ENCODE data around the gene ATP4A.

The ATP4A gene

DNA sequence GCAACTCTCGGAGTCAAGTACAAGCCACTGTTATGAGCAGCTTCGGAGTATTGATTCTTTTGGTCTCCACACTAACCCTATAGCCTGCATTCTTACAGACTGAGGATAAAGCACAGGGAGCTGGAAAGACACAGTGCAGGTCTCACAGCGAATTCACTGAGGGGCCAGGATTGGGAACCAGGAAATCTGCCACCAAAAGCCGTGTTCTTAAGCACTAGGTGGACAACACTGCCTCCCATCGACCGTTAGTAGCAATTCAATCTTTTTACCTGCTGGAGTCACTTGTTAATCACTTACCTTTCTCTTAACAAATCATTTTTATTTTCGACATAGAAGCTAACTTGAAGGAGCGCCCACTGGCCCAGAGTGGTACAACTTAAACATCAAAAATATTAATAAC lies 28.8 kb upstream of the ATP4A start:
- H3K4me3 ChIP-seq (ENCODE audit: low read depth in 1 of 2, low read length in 2 of 2), result no peak overlapping the region
- no peak overlapping the region for H3K4me2 ChIP-seq (ENCODE audit: insufficient read depth, low read length)
- H4K20me1 ChIP-seq (ENCODE audit: insufficient read depth, low read length), result no peaks in the 10 kb centered on the region
- no peak overlapping the region for H3K27ac ChIP-seq (ENCODE audit: low read length)
- no peak for TF ChIP-seq EZH2 (IDR thresholded peaks at IDR 0.05; ENCODE audit: borderline replicate concordance, low read depth, low read length, severe bottlenecking)
- TF ChIP-seq, protein P1, sequence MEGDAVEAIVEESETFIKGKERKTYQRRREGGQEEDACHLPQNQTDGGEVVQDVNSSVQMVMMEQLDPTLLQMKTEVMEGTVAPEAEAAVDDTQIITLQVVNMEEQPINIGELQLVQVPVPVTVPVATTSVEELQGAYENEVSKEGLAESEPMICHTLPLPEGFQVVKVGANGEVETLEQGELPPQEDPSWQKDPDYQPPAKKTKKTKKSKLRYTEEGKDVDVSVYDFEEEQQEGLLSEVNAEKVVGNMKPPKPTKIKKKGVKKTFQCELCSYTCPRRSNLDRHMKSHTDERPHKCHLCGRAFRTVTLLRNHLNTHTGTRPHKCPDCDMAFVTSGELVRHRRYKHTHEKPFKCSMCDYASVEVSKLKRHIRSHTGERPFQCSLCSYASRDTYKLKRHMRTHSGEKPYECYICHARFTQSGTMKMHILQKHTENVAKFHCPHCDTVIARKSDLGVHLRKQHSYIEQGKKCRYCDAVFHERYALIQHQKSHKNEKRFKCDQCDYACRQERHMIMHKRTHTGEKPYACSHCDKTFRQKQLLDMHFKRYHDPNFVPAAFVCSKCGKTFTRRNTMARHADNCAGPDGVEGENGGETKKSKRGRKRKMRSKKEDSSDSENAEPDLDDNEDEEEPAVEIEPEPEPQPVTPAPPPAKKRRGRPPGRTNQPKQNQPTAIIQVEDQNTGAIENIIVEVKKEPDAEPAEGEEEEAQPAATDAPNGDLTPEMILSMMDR (IDR thresholded peaks at IDR 0.05; ENCODE audit: borderline replicate concordance, extremely low read depth, low read length, poor library complexity, severe bottlenecking), result peak; percentile 65
- H2AFZ ChIP-seq (ENCODE audit: low read depth, low read length), result peak overlapping the region; percentile 62; the same call in 1 of the 2 replicates
- H3K4me1 ChIP-seq (ENCODE audit: insufficient read depth, low read length), result no peaks in the 10 kb centered on the region
- no peak for ATAC-seq (ENCODE audit: insufficient read depth, low read depth)
- H3K36me3 ChIP-seq (ENCODE audit: insufficient read depth, low read length), result no peaks in the 10 kb centered on the region
- H3K9me3 ChIP-seq (ENCODE audit: insufficient read depth, low read length, severe bottlenecking), result no peaks in the 10 kb centered on the region
- H3K9ac ChIP-seq (ENCODE audit: low read depth, low read length), result no peak overlapping the region
- no peak for DNase-seq
- no peaks in the 10 kb centered on the region for H3K79me2 ChIP-seq (ENCODE audit: insufficient read depth, low read length)
- H3K27me3 ChIP-seq (ENCODE audit: insufficient read depth, low read length, poor library complexity), result no peaks in the 10 kb centered on the region

DNA sequence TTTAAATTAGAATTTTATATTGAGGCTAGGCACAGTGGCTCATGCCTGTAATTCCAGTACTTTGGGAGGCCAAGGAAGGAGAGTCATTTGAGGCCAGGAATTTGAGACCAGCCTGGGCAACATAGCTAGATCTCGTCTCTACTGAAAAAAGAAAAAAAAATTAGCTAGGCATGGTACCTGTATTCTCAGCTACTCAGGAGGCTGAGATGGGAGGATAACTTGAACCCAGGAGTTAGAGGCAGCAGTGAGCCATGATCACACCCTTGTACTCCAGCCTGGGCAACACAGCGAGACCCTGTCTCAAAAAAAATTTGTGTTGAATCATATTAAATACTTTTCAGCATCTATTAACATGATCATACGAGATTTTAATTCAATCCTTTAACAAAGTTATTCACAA lies 27.4 kb upstream of the ATP4A start:
- no peak overlapping the region for H3K4me3 ChIP-seq (ENCODE audit: low read depth in 1 of 2, low read length in 2 of 2)
- no peaks in the 10 kb centered on the region for H3K9me3 ChIP-seq (ENCODE audit: insufficient read depth, low read length, severe bottlenecking)
- H3K79me2 ChIP-seq (ENCODE audit: insufficient read depth, low read length), result no peaks in the 10 kb centered on the region
- TF ChIP-seq EZH2 (IDR thresholded peaks at IDR 0.05; ENCODE audit: borderline replicate concordance, low read depth, low read length, severe bottlenecking), result no peak
- TF ChIP-seq, protein P1 (IDR thresholded peaks at IDR 0.05; ENCODE audit: borderline replicate concordance, extremely low read depth, low read length, poor library complexity, severe bottlenecking), result no peak
- H4K20me1 ChIP-seq (ENCODE audit: insufficient read depth, low read length), result no peaks in the 10 kb centered on the region
- no peak overlapping the region for H3K27ac ChIP-seq (ENCODE audit: low read length)
- H3K36me3 ChIP-seq (ENCODE audit: insufficient read depth, low read length), result no peaks in the 10 kb centered on the region
- H3K4me2 ChIP-seq (ENCODE audit: insufficient read depth, low read length), result no peak overlapping the region
- ATAC-seq (ENCODE audit: insufficient read depth, low read depth), result no peak
- no peaks in the 10 kb centered on the region for H3K27me3 ChIP-seq (ENCODE audit: insufficient read depth, low read length, poor library complexity)
- no peak overlapping the region for H3K9ac ChIP-seq (ENCODE audit: low read depth, low read length)
- DNase-seq, result no peak
- H2AFZ ChIP-seq (ENCODE audit: low read depth, low read length), result no peak overlapping the region
- no peaks in the 10 kb centered on the region for H3K4me1 ChIP-seq (ENCODE audit: insufficient read depth, low read length)

DNA sequence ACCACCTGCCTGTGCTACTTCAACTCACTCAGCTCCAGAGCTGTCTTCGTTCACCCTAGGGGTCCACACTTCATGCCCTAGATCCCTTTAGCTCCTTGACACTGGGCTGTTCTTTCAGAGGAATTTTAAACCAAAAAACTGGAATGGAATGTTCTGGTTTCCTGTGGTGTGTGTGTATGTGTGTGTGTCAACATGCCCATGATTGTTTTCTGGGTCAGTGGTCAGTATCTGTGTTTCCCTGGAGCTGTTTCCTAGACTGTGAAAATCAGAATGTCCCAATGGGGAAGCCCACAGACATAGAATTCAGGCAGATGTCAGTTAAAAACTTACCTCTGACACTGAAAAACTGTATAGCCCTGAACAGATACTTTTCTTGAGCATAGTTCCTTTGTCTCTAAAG lies 23.9 kb upstream of the ATP4A start:
- H3K9ac ChIP-seq (ENCODE audit: low read depth, low read length), result no peak overlapping the region
- H3K4me2 ChIP-seq (ENCODE audit: insufficient read depth, low read length), result no peak overlapping the region
- H3K27me3 ChIP-seq (ENCODE audit: insufficient read depth, low read length, poor library complexity), result no peaks in the 10 kb centered on the region
- H3K4me1 ChIP-seq (ENCODE audit: insufficient read depth, low read length), result no peaks in the 10 kb centered on the region
- DNase-seq (no peak), ATAC-seq (ENCODE audit: insufficient read depth, low read depth) (no peak)
- no peaks in the 10 kb centered on the region for H3K79me2 ChIP-seq (ENCODE audit: insufficient read depth, low read length)
- no peaks in the 10 kb centered on the region for H4K20me1 ChIP-seq (ENCODE audit: insufficient read depth, low read length)
- H3K4me3 ChIP-seq (ENCODE audit: low read depth in 1 of 2, low read length in 2 of 2), result no peak overlapping the region
- TF ChIP-seq, protein P1 (IDR thresholded peaks at IDR 0.05; ENCODE audit: borderline replicate concordance, extremely low read depth, low read length, poor library complexity, severe bottlenecking), result no peak
- TF ChIP-seq EZH2 (IDR thresholded peaks at IDR 0.05; ENCODE audit: borderline replicate concordance, low read depth, low read length, severe bottlenecking), result no peak
- no peaks in the 10 kb centered on the region for H3K9me3 ChIP-seq (ENCODE audit: insufficient read depth, low read length, severe bottlenecking)
- H2AFZ ChIP-seq (ENCODE audit: low read depth, low read length), result no peak overlapping the region
- H3K27ac ChIP-seq (ENCODE audit: low read length), result no peak overlapping the region
- H3K36me3 ChIP-seq (ENCODE audit: insufficient read depth, low read length), result no peaks in the 10 kb centered on the region

DNA sequence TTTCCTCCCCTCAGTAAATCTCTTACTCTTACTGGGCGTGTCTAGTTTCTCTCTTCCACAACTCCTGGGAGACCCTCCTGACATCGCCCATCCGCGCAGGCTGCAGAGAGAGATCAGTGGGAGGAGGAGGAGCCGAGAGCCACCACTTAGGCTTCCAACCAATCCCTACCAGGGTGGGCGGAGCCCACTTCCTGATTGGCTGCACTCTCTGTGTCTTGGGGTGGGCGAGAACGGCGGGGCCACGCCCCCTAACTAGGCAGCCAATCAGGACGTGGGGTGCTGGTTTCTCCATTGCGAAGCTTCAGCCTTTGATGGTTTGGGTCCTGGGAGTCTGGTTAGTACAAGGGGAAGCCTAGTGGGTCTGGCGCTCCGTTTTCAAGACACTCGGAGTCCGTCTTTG lies 22.4 kb upstream of the ATP4A start, which contains the start of gene PMIS2:
Gene PMIS2 (plus strand): TSS at position 326 of the 400 bp plus-strand sequence. CDS start 87 bp downstream, outside the sequence.
- Histone ChIP-seq H3K79me2 (ENCODE audit: insufficient read depth, low read length) (no peaks in the 10 kb centered on the region), H3K36me3 (ENCODE audit: insufficient read depth, low read length) (no peaks in the 10 kb centered on the region), H4K20me1 (ENCODE audit: insufficient read depth, low read length) (no peaks in the 10 kb centered on the region), H2AFZ (ENCODE audit: low read depth, low read length) (no peak within 1 kb of the TSS), H3K4me3 (ENCODE audit: low read depth in 1 of 2, low read length in 2 of 2) (no peak within 1 kb of the TSS), H3K9ac (ENCODE audit: low read depth, low read length) (no peak within 1 kb of the TSS), H3K9me3 (ENCODE audit: insufficient read depth, low read length, severe bottlenecking) (no peaks in the 10 kb centered on the region), H3K27ac (ENCODE audit: low read length) (no peak within 1 kb of the TSS), H3K27me3 (ENCODE audit: insufficient read depth, low read length, poor library complexity) (no peaks in the 10 kb centered on the region), H3K4me2 (ENCODE audit: insufficient read depth, low read length) (no peak within 1 kb of the TSS), H3K4me1 (ENCODE audit: insufficient read depth, low read length) (no peaks in the 10 kb centered on the region)
- DNase-seq (peak; percentile 42), ATAC-seq (ENCODE audit: insufficient read depth, low read depth) (peak; percentile 68)
- no peak for TF ChIP-seq EZH2 (IDR thresholded peaks at IDR 0.05; ENCODE audit: borderline replicate concordance, low read depth, low read length, severe bottlenecking)
- TF ChIP-seq, protein P1 (IDR thresholded peaks at IDR 0.05; ENCODE audit: borderline replicate concordance, extremely low read depth, low read length, poor library complexity, severe bottlenecking), result no peak
